Measurements from ENCODE around the gene TFEB.

DNA sequence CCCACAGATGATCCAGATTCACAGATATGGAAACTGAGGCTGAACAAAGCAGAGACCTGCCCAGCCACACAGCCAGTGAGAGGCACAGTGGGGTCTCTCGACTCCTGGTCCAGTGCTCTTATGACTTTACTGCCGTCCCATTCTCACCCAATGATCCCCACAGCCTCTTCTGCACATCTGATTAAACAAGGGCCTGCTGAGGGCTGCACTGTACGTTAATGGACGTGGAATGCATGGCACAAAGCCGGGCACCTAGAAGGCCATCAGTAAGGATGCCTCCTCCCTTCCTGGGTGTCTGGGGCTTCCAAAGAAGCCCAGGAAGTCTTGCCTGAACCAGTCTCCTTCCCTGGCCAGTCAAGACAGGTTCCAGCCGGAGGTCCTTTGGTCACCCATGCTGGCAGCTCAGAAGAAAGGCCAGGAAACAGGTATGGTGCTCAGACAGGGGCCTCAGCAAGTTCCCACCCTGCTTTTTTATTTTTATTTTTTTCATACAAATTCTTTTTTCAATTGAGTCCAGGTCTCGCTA lies 3.8 kb downstream of the TFEB start:
- TF ChIP-seq TAF1 (IDR thresholded peaks at IDR 0.05; ENCODE audit: low read depth, low read length) = no peak
- no peak for TF ChIP-seq POLR2AphosphoS5 (IDR thresholded peaks at IDR 0.05; ENCODE audit: low read depth, low read length)
